Mammary epithelial cell (primary cell): ENCODE results near the gene RUFY4.

Source experiments
- CTCF ChIP-seq, 2 donors: IDR thresholded peaks in 1 of 2; conservative IDR thresholded peaks in 1 of 2; 2 replicates each; pipeline ENCODE4 v1.5.1; 2011 to 2012; ENCODE audit warnings: inconsistent platforms in 2 of 2, low read length in 2 of 2, mild to moderate bottlenecking in 2 of 2, control low read depth in 1 of 2, low read depth in 1 of 2; ENCODE audit not compliant: insufficient read depth in 1 of 2; ENCODE audit errors: extremely low read depth in 1 of 2
- EZH2 ChIP-seq: IDR thresholded peaks from 2 replicates; pipeline ENCODE4 v1.6.1; 2012; ENCODE audit warnings: low read length, inconsistent platforms, borderline replicate concordance

- no peak for TF ChIP-seq EZH2
- peak in 1 of 2 donors; percentile 2 for TF ChIP-seq CTCF (conservative IDR thresholded peaks at IDR 0.05 in 1 of 2, IDR thresholded peaks at IDR 0.05 in 1 of 2; ENCODE audit: extremely low read depth in 1 of 2, insufficient read depth in 1 of 2, low read depth in 1 of 2, low read length in 2 of 2)
Observed at GRCh38 chr2:218072478-218073024, 3.5 kb downstream of the RUFY4 start.
